NCI-H748 (cell line): Measurements from ENCODE around the gene TMEM176A.

ENCODE experiments used
- DNase-seq: peaks from one replicate; lab custom pipeline; 2025; ENCODE audit not compliant: unreplicated experiment; lab: John Stamatoyannopoulos, UW

The TMEM176A gene

DNA sequence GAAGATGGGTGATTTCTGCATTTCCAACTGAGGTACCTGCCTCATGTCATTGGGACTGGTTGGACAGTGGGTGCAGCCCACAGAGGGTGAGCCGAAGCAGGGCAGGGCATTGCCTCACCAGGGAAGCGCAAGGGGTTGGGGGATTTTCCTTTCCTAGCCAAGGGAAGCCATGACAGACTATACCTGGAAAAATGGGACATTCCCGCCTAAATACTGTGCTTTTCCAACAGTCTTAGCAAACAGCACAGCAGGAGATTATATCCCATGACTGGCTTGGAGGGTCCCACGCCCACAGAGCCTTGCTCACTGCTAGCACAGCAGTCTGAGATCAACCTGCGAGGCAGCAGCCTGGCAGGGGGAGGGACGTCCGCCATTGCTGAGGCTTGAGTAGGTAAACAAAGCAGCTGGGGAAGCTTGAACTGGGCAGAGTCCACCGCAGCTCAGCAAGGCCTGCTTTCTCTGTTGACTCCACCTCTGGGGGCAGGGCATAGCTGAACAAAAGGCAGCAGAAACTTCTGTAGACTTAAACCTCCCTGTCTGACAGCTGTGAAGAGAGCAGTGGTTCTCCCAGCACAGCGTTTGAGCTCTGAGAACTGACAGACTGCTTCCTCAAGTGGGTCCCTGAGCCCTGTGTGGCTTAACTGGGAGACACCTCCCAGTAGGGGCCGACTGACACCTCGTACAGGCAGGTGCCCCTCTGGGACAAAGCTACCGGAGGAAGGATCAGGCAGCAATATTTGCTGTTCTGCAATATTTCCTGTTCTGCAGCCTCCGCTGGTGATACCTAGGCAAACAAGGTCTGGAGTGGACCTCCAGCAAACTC is 7.3 kb downstream of the TMEM176A start:
- peak; percentile 75 for DNase-seq

- no peak for DNase-seq
These were observed 13.9 kb downstream of the TMEM176A start for GRCh38 chr7:150814328-150815001.

GRCh38 chr7:150818971-150819370 is 18.4 kb downstream of the TMEM176A start:
- DNase-seq = no peak

DNA sequence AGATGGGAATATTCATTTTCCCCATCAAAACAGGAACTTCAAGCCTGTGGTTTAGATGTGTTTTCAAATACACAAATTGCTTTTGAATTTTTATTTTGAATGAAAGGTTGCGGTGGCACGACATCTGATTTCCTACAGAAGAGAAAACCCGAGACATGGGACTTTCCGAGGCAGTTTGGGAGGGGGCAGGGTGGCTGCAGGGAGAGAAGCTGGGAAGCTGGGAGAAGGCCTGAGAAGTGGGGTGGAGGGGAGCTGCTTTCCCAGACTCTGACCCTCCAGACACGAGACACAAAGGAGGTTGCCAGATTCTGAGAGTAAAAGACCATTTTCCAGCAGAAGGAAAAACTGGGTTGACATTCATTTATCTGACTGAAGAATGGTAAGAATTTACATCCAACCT is 19.6 kb downstream of the TMEM176A start:
- DNase-seq = no peak

DNA sequence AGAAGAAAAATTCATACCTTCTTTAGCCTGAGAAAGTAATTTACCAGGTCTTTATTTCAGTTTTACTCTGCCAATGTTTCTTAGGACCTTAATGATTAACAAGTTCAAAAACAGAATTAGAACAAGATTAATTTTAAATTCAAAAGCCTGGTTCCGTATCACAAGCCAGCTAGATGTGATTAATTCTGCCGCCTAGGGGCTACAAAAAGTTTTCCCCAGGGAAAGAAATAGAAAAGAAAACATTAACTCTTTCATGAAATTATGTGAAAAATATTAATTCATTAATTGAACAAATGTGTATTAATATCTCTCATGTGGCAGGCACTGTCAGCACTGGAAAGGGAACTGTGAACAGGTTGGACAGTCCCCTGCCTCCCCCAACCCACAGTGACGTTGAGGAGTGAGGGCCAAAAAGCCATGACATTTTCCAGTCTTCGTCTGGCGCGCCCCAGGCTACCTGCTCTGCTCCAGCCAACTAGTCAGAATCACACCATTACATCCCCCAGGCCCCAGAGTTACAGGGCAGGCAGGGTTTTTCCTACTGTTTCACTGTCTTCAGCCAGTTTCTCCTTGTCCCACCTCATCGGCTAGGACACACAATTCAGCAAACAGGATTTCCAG is 20.1 kb downstream of the TMEM176A start:
- DNase-seq = no peak

DNA sequence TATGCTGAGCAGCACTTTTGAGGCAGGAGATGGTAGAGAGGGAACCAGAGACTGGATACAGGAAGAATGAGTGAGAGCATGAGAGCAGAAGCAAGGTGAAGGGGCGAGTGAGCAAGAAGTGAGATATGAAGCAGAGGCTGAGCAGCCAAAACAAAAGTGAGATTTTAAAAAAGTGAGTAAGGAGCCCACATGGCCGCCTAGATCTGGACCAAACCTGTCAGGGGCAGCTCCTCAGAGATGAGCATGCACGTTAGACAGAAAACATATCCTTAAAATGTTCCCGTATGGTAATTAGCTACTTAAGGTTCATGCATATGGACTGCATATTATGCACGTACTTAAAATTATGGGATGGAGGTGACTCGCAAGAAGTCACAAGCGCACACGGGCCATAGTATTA is 22.5 kb downstream of the TMEM176A start:
- DNase-seq = no peak

DNA sequence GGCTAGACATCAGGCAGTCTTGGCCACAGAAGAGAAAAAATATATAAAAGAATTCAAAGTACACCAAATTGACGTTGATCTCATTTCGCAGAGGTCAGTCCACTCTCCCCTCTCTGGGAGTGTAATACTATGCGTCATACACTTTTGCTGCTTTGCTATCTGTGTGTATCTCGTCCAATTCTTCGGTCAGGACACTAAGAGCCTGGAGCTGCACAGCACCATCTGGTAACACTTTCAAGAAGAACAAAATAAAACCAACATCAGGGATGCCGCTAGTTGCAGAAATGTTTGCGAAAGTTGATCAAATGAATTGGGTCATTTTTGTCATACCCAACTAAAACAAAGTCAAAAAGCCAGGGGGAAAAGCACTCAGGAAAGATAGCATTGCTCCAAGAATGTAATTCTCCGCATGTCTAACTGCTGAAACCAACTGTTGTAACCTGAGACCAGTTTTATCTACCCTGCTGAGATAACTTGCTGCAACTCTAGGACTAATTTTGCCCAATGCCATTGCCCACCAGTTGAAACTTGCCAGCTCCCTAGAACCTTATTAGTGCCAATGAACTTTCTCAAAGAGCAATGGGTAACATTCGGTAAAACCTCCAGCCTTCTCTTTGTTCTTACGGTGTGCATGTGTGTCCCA is 23.0 kb downstream of the TMEM176A start:
- no peak for DNase-seq

GRCh38 chr7:150824379-150825177 is 24.0 kb downstream of the TMEM176A start:
- DNase-seq = no peak

- DNase-seq = no peak
These were observed 25.7 kb downstream of the TMEM176A start for GRCh38 chr7:150826061-150826849.

GRCh38 chr7:150828384-150828783 is 27.8 kb downstream of the TMEM176A start:
- no peak for DNase-seq

DNA sequence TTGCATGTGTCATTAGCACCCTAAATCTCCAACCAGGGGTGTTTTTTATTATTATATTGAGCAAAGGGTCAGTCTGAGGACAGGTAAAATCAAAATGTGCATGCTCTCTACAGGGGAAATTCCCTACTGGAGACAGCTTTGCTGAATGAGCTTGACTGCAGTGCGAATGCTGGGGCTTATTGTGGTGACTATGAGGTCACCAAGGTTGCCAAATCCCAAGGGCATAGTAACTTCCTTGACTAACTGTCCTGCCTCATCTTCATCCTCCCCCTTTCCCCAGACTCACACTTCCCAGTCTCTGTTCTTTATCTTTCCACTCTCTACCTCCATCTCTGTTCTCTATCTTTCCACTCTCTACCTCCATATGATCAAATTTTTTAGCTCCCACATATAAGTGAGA is 28.9 kb downstream of the TMEM176A start:
- no peak for DNase-seq

GRCh38 chr7:150830937-150831336 is 30.4 kb downstream of the TMEM176A start:
- DNase-seq = peak; percentile 96

DNA sequence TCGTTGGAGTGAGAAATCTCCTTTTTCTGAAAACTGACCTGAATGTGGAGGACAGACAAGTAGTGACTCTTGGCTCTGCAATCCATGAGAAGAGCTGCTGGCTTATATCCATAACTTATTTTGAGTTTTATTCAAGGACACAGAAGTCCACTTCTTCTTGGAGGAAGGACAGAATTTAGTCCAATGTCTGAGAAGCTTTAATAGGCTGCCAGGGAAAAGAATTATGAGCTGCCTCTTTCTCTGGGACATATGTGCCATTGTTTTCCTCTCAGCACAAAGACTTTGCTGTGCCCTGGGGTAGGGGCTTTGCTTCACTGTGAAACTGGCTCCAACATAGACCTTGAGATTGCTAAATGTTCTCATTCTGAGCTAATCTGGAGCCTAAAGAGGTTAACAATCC is 31.3 kb downstream of the TMEM176A start:
- no peak for DNase-seq

- no peak for DNase-seq
These were observed 34.5 kb downstream of the TMEM176A start for GRCh38 chr7:150835019-150835418.

GRCh38 chr7:150835702-150836280 is 35.2 kb downstream of the TMEM176A start:
- no peak for DNase-seq

DNA sequence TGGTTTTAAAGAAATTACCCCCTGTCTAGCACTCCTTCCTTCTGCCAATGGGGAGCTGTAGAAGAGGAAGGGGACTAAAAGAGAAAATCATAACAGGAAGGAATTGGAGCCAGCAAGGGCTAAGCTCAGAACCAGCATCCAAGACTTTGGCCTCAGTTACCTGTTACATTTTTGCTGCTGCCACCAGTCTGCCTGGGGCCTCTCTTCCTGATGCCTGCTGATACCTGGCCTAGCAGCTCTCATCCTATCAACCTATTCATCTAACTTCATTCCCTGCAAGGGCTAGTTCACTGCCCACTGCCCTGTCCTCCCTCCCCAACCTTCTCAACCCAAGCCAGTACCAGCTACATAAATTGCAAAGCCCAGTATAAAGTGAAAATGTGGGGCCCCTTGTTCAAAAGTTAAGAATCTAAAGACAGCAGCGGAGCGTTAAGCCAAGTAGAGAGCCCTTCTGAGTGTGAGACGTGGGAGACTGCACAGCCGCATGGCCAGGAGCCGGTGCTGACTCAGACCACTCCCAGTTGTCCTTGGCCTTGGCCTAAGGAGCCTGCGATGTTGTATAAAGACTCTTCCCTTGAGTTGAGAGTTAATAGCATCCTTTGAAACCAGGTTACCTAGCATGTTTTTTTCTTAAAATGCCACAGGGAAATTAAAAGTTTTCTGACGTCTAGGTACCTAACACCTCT is 38.5 kb downstream of the TMEM176A start:
- DNase-seq = no peak

DNA sequence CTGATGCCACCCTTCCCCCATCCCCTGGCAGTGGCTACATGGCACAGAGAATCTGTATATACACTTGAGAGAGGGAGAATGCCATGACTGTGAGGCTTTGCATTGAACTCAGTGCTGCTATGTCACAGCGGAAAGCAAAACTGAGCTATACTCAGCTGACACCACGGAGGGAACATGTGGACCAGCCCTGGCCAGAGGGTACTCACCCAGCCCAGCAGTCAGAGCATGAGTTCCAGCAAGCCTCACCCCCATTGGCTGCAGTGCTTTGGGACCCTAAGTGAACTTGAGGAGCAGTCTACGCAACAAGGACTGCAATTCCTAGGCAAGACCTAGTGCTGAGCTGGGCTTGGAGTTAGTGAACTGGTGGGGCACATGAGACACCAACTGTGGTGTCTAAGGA is 41.4 kb downstream of the TMEM176A start:
- DNase-seq = no peak

DNA sequence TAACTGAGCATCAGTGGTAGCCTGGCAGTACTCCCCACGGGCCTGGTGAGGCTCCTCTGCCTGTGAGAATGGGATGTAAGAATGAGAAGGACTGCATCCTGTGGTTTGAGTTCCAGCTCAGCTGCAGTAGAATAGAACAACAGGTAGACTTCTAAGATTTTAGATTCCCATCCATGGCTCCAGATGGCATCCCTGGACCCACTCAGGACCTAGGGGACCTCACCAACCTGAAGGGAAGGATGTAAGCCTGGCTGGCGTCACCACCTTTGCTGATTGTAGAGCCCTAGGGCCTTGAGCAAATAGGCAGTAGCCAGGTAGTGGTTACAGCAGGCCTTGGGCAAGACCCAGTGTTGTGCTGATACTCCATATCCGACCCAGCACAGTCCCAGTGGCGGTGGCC is 42.1 kb downstream of the TMEM176A start:
- no peak for DNase-seq

DNA sequence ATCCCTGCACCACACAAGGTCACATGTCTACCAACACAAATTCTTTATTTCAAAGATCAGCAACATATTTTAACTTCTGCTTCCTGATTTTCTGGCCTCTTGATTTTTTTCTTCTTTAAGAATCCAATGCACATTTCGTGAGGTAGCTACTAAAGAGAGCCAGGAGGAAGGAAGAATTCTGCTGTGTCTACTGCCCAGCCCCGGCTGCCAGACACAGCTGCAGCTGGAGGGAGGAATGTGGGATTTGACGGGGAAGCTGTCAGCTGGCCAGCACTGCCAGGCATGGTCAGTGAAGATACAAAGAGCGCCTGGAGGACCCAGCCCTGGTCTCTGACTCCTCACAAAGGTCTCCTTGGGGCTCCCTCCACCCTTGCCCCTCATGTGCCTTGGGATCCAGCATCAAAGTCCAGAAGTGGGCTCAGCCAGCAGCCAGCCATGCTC is 44.9 kb downstream of the TMEM176A start:
- no peak for DNase-seq
